Measurements from ENCODE around the gene ZNF385D.

Gene ZNF385D, protein sequence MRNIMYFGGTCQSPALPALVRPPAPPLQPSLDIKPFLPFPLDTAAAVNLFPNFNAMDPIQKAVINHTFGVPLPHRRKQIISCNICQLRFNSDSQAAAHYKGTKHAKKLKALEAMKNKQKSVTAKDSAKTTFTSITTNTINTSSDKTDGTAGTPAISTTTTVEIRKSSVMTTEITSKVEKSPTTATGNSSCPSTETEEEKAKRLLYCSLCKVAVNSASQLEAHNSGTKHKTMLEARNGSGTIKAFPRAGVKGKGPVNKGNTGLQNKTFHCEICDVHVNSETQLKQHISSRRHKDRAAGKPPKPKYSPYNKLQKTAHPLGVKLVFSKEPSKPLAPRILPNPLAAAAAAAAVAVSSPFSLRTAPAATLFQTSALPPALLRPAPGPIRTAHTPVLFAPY

DNA sequence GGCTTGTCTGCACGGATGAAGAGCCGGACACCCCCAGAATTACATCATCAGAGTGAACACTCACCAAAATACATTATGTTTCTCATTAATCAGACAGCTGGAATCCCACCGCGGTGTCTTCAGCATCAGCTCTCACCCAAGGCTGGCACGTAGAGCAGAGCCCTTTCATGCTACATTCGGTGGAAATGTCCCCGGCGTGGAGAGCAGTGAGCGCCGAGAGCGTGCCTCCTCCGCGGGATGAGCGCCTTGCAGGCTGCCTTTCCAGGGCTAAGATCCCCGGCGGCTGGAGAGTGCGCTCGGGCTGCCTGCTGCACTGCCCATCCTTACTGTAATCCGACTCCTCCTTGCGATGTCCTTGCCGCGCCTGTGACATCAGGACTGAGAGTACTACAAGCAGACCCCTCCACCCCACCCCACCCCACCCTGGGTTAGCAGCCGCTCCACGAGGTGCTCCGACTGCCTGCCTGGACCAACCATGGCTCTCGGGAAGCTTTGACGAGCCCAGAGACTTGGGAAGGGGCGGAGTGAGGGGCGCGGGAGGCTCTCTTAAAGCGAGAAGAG, at the start of gene ZNF385D:
ZNF385D (minus strand) TSS at position 380 of the 561 bp plus-strand sequence; CDS start at position 86, 294 bp downstream.
- ChIA-PET CTCF (interaction anchor here (1.3 to 1.4 kb wide), 2 partner anchors 11 to 44 kb away, joined by 3 to 4 read pairs; no protein-coding TSS in a partner anchor), POLR2A (no interaction called here)
- TF ChIP-seq, protein P1, sequence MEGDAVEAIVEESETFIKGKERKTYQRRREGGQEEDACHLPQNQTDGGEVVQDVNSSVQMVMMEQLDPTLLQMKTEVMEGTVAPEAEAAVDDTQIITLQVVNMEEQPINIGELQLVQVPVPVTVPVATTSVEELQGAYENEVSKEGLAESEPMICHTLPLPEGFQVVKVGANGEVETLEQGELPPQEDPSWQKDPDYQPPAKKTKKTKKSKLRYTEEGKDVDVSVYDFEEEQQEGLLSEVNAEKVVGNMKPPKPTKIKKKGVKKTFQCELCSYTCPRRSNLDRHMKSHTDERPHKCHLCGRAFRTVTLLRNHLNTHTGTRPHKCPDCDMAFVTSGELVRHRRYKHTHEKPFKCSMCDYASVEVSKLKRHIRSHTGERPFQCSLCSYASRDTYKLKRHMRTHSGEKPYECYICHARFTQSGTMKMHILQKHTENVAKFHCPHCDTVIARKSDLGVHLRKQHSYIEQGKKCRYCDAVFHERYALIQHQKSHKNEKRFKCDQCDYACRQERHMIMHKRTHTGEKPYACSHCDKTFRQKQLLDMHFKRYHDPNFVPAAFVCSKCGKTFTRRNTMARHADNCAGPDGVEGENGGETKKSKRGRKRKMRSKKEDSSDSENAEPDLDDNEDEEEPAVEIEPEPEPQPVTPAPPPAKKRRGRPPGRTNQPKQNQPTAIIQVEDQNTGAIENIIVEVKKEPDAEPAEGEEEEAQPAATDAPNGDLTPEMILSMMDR (IDR thresholded peaks at IDR 0.05; ENCODE audit: control extremely low read depth, extremely low read depth, low read depth, missing control alignments) = no peak
- no peak for DNase-seq (ENCODE audit: extremely low spot score)

DNA sequence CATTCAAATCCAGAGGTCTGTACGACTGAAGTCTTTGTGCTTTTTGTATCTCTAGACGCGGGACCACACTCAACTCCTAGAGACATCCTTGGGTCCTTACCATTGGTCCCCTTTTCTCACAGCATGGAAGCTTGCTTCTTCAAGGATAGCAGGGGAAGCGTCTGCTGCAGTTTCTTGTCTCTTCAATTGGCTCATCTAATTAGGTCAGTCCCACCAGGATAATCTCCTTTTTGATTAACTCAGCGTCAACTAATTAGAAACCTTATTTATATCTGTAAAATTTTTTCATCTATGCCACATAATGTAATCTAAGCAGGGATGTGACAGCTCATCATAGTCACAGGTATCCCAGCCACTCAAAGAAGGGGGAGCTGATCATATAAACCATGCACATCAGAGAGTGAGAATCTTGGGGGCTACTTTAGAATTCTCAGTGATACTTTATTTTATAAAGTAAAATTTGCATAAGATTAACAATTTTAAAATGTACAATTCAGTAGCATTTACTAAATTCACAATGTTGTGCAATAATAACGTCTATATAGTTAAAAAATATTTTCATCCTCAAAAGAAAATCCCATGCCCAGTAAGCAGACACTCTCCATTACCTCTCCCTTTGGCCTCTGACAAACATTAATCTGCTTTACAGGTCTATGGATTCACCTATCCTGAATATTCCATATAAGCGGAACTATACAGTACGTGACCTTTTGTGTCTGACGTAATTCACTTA, 47.5 kb upstream of the ZNF385D start:
- ChIA-PET CTCF (interaction anchor here (1.0 kb wide), 1 partner anchor 13 kb away, joined by 3 read pairs; no protein-coding TSS in a partner anchor), POLR2A (no interaction called here)
- DNase-seq (ENCODE audit: extremely low spot score) = no peak
- TF ChIP-seq, protein P1 (IDR thresholded peaks at IDR 0.05; ENCODE audit: control extremely low read depth, extremely low read depth, low read depth, missing control alignments) = no peak

DNA sequence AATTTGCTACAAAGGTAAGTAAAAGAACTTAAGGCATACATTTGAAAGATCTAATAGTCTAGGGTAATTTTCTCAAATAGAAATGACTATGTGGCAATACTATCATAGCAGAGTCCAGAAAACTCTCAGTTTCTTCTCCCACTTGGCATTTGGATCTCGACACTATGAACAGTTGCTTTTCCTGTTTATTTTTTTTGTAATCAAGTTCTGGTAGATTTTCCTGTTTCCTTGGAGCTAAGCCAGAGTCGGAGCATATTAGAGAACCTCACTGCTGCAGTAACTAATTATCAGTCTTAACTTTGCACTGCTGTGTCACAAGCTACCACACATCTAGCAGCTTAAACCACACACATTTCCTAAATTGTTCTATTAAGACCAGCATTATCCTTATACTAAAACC, 44.9 kb upstream of the ZNF385D start:
- ChIA-PET POLR2A (no interaction called here), CTCF (interaction anchor here (1.9 kb wide), 1 partner anchor 14 kb away, joined by 5 read pairs; no protein-coding TSS in a partner anchor)
- DNase-seq (ENCODE audit: extremely low spot score) = no peak
- TF ChIP-seq, protein P1 (IDR thresholded peaks at IDR 0.05; ENCODE audit: control extremely low read depth, extremely low read depth, low read depth, missing control alignments) = no peak

DNA sequence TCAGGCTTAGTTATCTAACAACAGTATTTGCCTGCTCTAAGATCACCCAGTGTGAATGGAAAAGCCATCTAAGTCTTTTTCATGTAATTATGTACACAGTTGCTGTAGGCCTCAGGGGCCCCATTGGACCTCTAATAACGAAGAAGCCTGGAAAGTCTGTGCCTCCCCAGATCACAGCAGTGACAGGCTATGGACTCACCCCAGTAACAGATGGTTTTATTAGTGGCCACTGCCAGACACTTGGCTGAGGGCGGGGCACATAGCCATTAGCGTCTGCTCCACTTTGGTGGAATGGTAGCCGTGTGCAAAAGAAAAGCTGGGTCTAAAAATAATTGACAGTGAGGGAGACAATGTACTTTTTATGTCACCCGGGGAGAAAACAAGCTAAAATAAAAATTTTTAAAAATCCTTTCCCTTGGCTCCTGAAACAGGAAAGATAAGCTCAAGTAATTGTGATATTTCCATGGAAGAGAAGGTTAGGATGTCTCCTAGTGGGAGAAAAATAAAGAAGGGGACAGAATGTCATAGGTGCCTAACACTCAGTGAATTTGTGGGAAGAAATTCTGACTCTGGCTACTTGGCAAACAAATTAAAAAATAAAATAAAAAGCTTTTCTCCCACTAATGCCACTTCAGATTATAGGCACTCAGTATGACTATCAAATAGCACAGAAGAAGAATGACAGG, 44.3 kb upstream of the ZNF385D start:
- CTCF ChIA-PET = interaction anchor here (1.2 to 1.9 kb wide), 4 partner anchors 12 to 45 kb away, joined by 3 to 5 read pairs (median 4); no protein-coding TSS in a partner anchor
- POLR2A ChIA-PET = no interaction called here
- TF ChIP-seq, protein P1 (IDR thresholded peaks at IDR 0.05; ENCODE audit: control extremely low read depth, extremely low read depth, low read depth, missing control alignments) = no peak

DNA sequence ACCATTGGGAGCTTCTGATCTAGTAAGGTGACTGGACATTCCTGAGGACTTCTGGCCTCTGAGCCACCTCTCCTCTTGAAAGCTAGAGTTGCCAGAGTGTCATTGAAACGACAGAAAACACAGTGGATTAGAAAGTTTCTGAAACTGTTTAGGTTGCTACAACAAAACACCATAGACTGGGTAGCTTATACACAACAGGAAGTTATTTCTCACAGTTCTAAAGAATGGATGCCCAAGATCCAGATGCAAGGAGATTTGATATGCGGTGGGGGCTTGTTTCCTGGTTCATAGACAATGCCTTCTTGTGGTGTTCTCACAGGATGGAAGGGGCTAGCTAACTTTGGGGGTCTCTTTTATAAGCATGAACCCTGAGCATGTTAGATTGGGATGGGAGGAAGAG, 43.3 kb upstream of the ZNF385D start:
- ChIA-PET POLR2A (no interaction called here), CTCF (interaction anchor here (1.2 to 1.9 kb wide), 4 partner anchors 13 to 44 kb away, joined by 3 to 5 read pairs (median 4); no protein-coding TSS in a partner anchor)
- DNase-seq (ENCODE audit: extremely low spot score) = no peak

More for the DNA sequence above, 44.3 kb upstream of the ZNF385D start:
- DNase-seq (ENCODE audit: extremely low spot score) = no peak

More for the DNA sequence above, 43.3 kb upstream of the ZNF385D start:
- TF ChIP-seq, protein P1 (IDR thresholded peaks at IDR 0.05; ENCODE audit: control extremely low read depth, extremely low read depth, low read depth, missing control alignments) = no peak
